CD14-positive monocyte (primary cell): ENCODE measurements around the gene NDUFS1. TPM values are rescaled to one million over a fixed set of nuclear protein-coding genes. Genes with fewer than 3 reads are reported as not detected.
"Not testable (repeated sequence)": the region's sequence is repeated elsewhere in the genome, so short reads cannot be mapped to it uniquely, and the experiment has no call there.

ENCODE experiments used
- DNase-seq, 3 donors: peaks; one replicate each; pipeline ENCODE4 v3.0.0-alpha.2; 2011 to 2022
- H2AFZ ChIP-seq: 2 replicates; pipeline ENCODE4 v1.6.0; 2012; ENCODE audit warnings: mild to moderate bottlenecking, low read depth, low read length, inconsistent platforms; ENCODE audit not compliant: insufficient read depth, poor library complexity, severe bottlenecking
- H3K27ac ChIP-seq, 2 donors: 1 replicate in 1 of 2; 2 replicates in 1 of 2; pipeline ENCODE4 v1.5.1; 2012 to 2013; ENCODE audit warnings: low read length in 2 of 2, control low read depth in 1 of 2, inconsistent platforms in 1 of 2, low read depth in 1 of 2, mild to moderate bottlenecking in 1 of 2
- H3K27me3 ChIP-seq, 2 donors: one replicate each; pipeline versions ENCODE4 v1.6.0 to v1.6.1; 2011 to 2013; ENCODE audit warnings: low read length in 2 of 2; ENCODE audit not compliant: control insufficient read depth in 2 of 2, insufficient read depth in 2 of 2
- H3K36me3 ChIP-seq, 2 donors: replicated peaks in 1 of 2; 1 replicate in 1 of 2; 2 replicates in 1 of 2; pipeline versions ENCODE4 v1.5.1 to v1.6.1; 2012 to 2013; ENCODE audit warnings: low read length in 2 of 2, control low read depth in 1 of 2, inconsistent platforms in 1 of 2, mild to moderate bottlenecking in 1 of 2; ENCODE audit not compliant: insufficient read depth in 2 of 2, control insufficient read depth in 1 of 2
- H3K4me1 ChIP-seq, 2 donors: 1 replicate in 1 of 2; 2 replicates in 1 of 2; pipeline versions ENCODE4 v1.5.1 to v1.6.1; 2012 to 2013; ENCODE audit warnings: low read length in 2 of 2, control low read depth in 1 of 2, inconsistent platforms in 1 of 2, mild to moderate bottlenecking in 1 of 2, moderate library complexity in 1 of 2; ENCODE audit not compliant: insufficient read depth in 2 of 2, control insufficient read depth in 1 of 2
- H3K4me2 ChIP-seq: replicated peaks from 2 replicates; pipeline ENCODE3; 2012; ENCODE audit warnings: low read length, moderate library complexity, mild to moderate bottlenecking; ENCODE audit not compliant: poor library complexity, severe bottlenecking; ENCODE audit errors: extremely low read depth
- H3K4me3 ChIP-seq, 3 experiments: fragments of 200-600 bp in 1 of 3; sonication (generic) in 1 of 3; replicated peaks in 1 of 3; 1 replicate in 2 of 3; 2 replicates in 1 of 3; pipeline ENCODE4 v1.5.1; 2011 to 2013; ENCODE audit warnings: low read length in 3 of 3, mild to moderate bottlenecking in 3 of 3, control low read depth in 2 of 3, low read depth in 2 of 3, inconsistent platforms in 1 of 3, moderate library complexity in 1 of 3
- H3K79me2 ChIP-seq: 2 replicates; pipeline ENCODE4 v1.6.0; 2012; ENCODE audit warnings: mild to moderate bottlenecking, control low read depth, inconsistent platforms, low read length, moderate library complexity; ENCODE audit not compliant: insufficient read depth
- H3K9ac ChIP-seq: 2 replicates; pipeline ENCODE4 v1.6.0; 2017; ENCODE audit warnings: low read length, mild to moderate bottlenecking; ENCODE audit not compliant: insufficient read depth, poor library complexity, severe bottlenecking
- H3K9me3 ChIP-seq, 2 donors: replicated peaks in 1 of 2; 1 replicate in 1 of 2; 2 replicates in 1 of 2; pipeline versions ENCODE4 v1.5.1 to v1.6.1; 2012 to 2013; ENCODE audit warnings: low read length in 2 of 2, control low read depth in 1 of 2; ENCODE audit not compliant: control insufficient read depth in 1 of 2, insufficient read depth in 1 of 2
- H4K20me1 ChIP-seq: 2 replicates; pipeline ENCODE4 v1.6.0; 2012; ENCODE audit warnings: mild to moderate bottlenecking, low read length, control low read depth, moderate library complexity; ENCODE audit not compliant: insufficient read depth
- H3K27ac Mint-ChIP-seq, 7 donors: one replicate each; pipeline ENCODE4 v1.8.0; 2020; ENCODE audit warnings: mild to moderate bottlenecking in 7 of 7, mixed read lengths in 7 of 7, moderate library complexity in 6 of 7, inconsistent platforms in 2 of 7
- H3K27me3 Mint-ChIP-seq, 3 donors: one replicate each; pipeline ENCODE4 v1.8.0; 2021 to 2022; ENCODE audit warnings: low read depth in 3 of 3, mild to moderate bottlenecking in 3 of 3, mixed read lengths in 3 of 3, moderate library complexity in 3 of 3, inconsistent platforms in 1 of 3
- H3K36me3 Mint-ChIP-seq, 2 donors: one replicate each; pipeline ENCODE4 v1.8.0; 2020; ENCODE audit warnings: mixed read lengths in 2 of 2, inconsistent platforms in 1 of 2, mild to moderate bottlenecking in 1 of 2
- H3K4me1 Mint-ChIP-seq: one replicate; pipeline ENCODE4 v1.8.0; 2020; ENCODE audit warnings: mild to moderate bottlenecking, mixed read lengths
- H3K4me3 Mint-ChIP-seq, 2 donors: one replicate each; pipeline ENCODE4 v1.8.0; 2020; ENCODE audit warnings: mild to moderate bottlenecking in 2 of 2, mixed read lengths in 2 of 2, moderate library complexity in 1 of 2
- H3K9me3 Mint-ChIP-seq, 7 donors: one replicate each; pipeline ENCODE4 v1.8.0; 2020 to 2022; ENCODE audit warnings: mixed read lengths in 7 of 7, mild to moderate bottlenecking in 6 of 7, moderate library complexity in 6 of 7, inconsistent platforms in 2 of 7
- WGBS: methylation state at CpG from one replicate; pipeline ENCODE4 v1.1.5; 2013; ENCODE audit warnings: missing lambda C conversion rate; ENCODE audit not compliant: insufficient coverage; 5-methylcytosine and 5-hydroxymethylcytosine counted together
- intact Hi-C, 2 donors: fragments of 100-400 bp; cut with micrococcal nuclease; formaldehyde crosslinking; loops; one replicate each; pipeline versions ENCODE4 v1.15.0 to v1.15.1; 2023
- polyA plus RNA-seq, 3 donors: library from polyadenylated mRNA; depleted of rRNA in 1 of 3; unstranded in 2 of 3; stranded (reverse) in 1 of 3; fragments of 300-500 nt in 2 of 3; fragments of >200 nt in 1 of 3; fragmentation: Illumina TruSeq in 2 of 3; gene quantifications; 1 replicate in 2 of 3; 2 replicates in 1 of 3; pipeline ENCODE4 v1.2.3, GENCODE V29; 2012 to 2021
- TF ChIP-seq, protein P1 (sequence below): fragments of 200-600 bp; IDR thresholded peaks from one replicate; pipeline ENCODE4 v1.8.0; 2022; ENCODE audit warnings: antibody characterized with exemption, mild to moderate bottlenecking

Gene NDUFS1
- polyA plus RNA-seq, 3 donors, result 22.8 to 43.9 (median 37.9) TPM

DNA sequence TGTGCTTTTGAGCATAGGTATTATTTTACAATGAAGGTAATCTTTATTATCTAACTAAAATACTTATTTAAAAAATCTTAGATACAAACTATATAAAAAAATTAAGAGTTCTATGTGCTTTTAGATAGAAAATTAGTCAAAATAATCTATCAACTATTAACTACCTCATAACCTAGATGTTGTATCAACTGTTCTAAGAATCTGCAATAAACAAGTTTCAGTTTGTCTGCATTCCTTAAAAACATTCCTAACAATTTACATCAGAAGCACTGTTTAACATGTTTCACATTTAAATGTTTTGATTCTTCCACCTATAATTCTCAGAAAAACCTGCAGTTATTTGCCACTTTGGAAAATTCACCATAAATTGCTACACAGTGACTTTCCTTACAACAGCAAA lies 33.3 kb downstream of the NDUFS1 start:
- no peak overlapping the region for H3K9ac ChIP-seq
- Mint-ChIP-seq H3K27me3 (no peaks in the 10 kb centered on the region), H3K4me1 (no peaks in the 10 kb centered on the region), H3K4me3 (no peak overlapping the region), H3K36me3 (peaks cover 67 to 93% of the 10 kb centered on the region in 2 donors), H3K27ac (no peak overlapping the region), H3K9me3 (no peaks in the 10 kb centered on the region)
- TF ChIP-seq, protein P1, sequence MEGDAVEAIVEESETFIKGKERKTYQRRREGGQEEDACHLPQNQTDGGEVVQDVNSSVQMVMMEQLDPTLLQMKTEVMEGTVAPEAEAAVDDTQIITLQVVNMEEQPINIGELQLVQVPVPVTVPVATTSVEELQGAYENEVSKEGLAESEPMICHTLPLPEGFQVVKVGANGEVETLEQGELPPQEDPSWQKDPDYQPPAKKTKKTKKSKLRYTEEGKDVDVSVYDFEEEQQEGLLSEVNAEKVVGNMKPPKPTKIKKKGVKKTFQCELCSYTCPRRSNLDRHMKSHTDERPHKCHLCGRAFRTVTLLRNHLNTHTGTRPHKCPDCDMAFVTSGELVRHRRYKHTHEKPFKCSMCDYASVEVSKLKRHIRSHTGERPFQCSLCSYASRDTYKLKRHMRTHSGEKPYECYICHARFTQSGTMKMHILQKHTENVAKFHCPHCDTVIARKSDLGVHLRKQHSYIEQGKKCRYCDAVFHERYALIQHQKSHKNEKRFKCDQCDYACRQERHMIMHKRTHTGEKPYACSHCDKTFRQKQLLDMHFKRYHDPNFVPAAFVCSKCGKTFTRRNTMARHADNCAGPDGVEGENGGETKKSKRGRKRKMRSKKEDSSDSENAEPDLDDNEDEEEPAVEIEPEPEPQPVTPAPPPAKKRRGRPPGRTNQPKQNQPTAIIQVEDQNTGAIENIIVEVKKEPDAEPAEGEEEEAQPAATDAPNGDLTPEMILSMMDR, result no peak
- intact Hi-C loops, result no loop called here
- H3K27me3 ChIP-seq, result no peaks in the 10 kb centered on the region
- H3K9me3 ChIP-seq, result no peaks in the 10 kb centered on the region
- no peaks in the 10 kb centered on the region for H3K79me2 ChIP-seq
- H2AFZ ChIP-seq, result no peak overlapping the region
- H3K27ac ChIP-seq, result no peak overlapping the region
- no peak overlapping the region for H3K4me2 ChIP-seq
- peaks cover 88 to 93% of the 10 kb centered on the region in 2 donors for H3K36me3 ChIP-seq
- H3K4me3 ChIP-seq, result no peak overlapping the region
- DNase-seq, result no peak
- no peaks in the 10 kb centered on the region for H3K4me1 ChIP-seq
- no peaks in the 10 kb centered on the region for H4K20me1 ChIP-seq

DNA sequence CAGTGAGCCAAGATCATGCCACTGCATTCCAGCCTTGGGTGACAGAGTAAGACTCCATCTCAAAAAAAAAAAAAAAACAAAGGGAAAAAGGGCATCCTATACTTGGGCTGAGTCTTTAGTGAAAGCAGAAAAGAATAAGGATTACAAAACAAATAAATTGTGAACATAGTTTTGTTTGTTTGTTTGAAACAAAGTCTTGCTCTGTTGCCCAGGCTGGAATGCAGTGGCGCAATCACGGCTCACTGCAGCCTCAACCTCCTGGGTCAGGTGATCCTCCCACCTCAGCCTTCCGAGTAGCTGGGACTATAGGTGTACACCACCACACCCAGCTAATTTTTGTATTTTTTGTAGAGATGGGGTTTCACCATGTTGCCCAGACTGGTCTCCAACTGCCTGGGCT lies 36.7 kb downstream of the NDUFS1 start:
- peaks cover 69 to 73% of the 10 kb centered on the region in 2 donors for H3K36me3 ChIP-seq
- H3K36me3 Mint-ChIP-seq, result peaks cover 55 to 82% of the 10 kb centered on the region in 2 donors

More for the DNA sequence above, 36.7 kb downstream of the NDUFS1 start:
- H3K9me3 Mint-ChIP-seq, H3K9ac ChIP-seq, H3K79me2 ChIP-seq, H3K9me3 ChIP-seq, H4K20me1 ChIP-seq, H3K4me1 ChIP-seq, H3K27ac Mint-ChIP-seq, H2AFZ ChIP-seq, H3K27me3 ChIP-seq, H3K4me3 Mint-ChIP-seq, intact Hi-C loops, H3K27me3 Mint-ChIP-seq, H3K4me3 ChIP-seq, H3K4me2 ChIP-seq, H3K4me1 Mint-ChIP-seq, H3K27ac ChIP-seq, DNase-seq: not testable (repeated sequence)
- no CpG with 5 or more reads among the region's 3 CpGs for WGBS
